ENCODE measurements around the gene REC114. TPM values are rescaled to one million over a fixed set of nuclear protein-coding genes. Genes with fewer than 3 reads are reported as not detected.

REC114 gene
- total RNA-seq, 1 donor from 2014 or later: not detected

DNA sequence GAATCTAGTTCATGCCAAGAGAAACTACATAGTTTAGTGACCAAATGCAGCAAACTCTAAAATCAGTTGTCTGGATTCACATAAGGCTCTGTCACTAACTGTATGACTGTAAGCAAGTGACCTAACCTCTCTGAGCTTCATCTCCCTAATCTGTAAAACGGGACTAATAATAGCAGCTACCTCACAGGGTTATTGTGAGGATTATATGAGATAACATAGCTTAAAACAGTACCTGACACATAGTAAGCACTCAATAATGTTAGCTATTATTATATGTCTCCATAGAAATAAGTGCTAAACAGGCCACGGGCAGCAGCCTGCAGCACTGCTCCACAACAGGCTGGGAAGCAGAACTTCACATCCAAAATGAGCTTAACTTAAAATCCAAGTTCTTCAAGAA is 160.0 kb downstream of the REC114 start:
- DNase-seq (ENCODE audit: low read depth): no peak

DNA sequence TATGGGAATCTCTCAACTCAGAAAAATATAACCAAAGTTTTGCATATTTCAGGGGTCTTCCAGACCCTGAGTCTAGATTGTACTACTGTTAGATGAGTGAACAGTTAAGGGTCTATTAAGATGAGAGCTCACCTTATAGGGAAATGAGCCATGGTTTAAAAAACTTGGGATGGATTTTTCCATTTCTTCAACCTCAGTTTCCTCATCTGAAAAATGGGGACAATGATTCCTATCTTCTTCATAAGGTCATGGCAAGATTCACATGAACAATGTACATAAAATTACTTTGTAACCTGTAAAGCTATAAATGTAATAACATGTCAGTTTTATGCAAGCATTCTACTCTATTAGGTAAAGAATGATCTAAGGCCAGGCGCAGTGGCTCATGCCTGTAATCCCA is 161.5 kb downstream of the REC114 start:
- no peak for DNase-seq (ENCODE audit: low read depth)

GRCh38 chr15:73605759-73606436 is 162.9 kb downstream of the REC114 start:
- no peak for DNase-seq (ENCODE audit: low read depth)

- no peak for DNase-seq (ENCODE audit: low read depth)
Observed at GRCh38 chr15:73607405-73607804, 164.4 kb downstream of the REC114 start.

DNA sequence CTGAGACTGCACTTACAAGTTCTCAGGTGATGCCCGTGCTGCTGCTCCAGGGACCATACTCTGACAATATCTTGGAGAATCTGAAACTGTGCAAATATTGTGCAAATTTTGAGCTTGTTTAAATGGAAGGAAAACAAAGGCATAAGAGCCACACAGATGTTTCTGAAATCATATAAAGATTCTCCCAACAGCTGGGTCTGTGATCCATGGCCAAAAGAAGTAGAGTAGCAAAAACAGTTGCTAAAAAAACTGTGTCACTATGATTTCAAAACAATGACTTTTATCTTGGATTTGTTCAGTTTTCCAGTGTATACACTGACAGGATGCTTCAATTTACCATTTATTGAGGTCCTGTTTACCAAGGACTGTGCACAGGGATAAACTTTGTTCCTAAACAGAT is 164.9 kb downstream of the REC114 start:
- no peak for DNase-seq (ENCODE audit: low read depth)

GRCh38 chr15:73608475-73608874 is 165.5 kb downstream of the REC114 start:
- DNase-seq (ENCODE audit: low read depth): no peak

GRCh38 chr15:73608941-73609340 is 166.0 kb downstream of the REC114 start:
- no peak for DNase-seq (ENCODE audit: low read depth)

Other genes starting within 250 kb of the REC114 start
- 0.52 and 0.94 TPM in 2 replicates for gene HCN4, start 74.2 kb upstream of the REC114 start, total RNA-seq
- gene NPTN, start 190.2 kb downstream of the REC114 start, total RNA-seq: 158 and 262 TPM in 2 replicates
- 82.1 and 139 TPM in 2 replicates for gene CD276, start 241.2 kb downstream of the REC114 start, total RNA-seq